A549 (cell line): ENCODE measurements around the gene DEAF1. TPM values are rescaled to one million over a fixed set of nuclear protein-coding genes. Genes with fewer than 3 reads are reported as not detected.

Experiments
- ATAC-seq, 2 experiments: fragments of 200-7000 bp in 1 of 2; fragments of >200 bp in 1 of 2; cut with Nextera tagmentation in 1 of 2; cut with Tn5 transposase in 1 of 2; 3 replicates each; pipeline versions ENCODE4 v1.8.0 to v1.9.1; 2018 to 2020; ENCODE audit warnings: mild to moderate bottlenecking in 1 of 2, moderate library complexity in 1 of 2
- CTCF ChIA-PET: fragments of 300-600 bp; sonication (Branson Sonifier 250); formaldehyde crosslinking; extraction: SDS; loops from one replicate; lab custom pipeline; 2021; ENCODE audit warnings: antibody characterized with exemption, inconsistent platforms; lab: Yijun Ruan, JAX
- POLR2A ChIA-PET: fragments of 350-600 bp; formaldehyde crosslinking; extraction: SDS; loops from one replicate; lab custom pipeline; 2021; ENCODE audit warnings: antibody characterized with exemption, inconsistent platforms; lab: Yijun Ruan, JAX
- DNase-seq, 2 experiments: peaks; one replicate each; pipeline versions ENCODE4 v3.0.0 to v3.0.0-alpha.2; 2011 to 2016; ENCODE audit warnings: low read depth in 1 of 2, low spot score in 1 of 2
- FAIRE-seq: peaks from 2 replicates; lab custom pipeline; 2011; peaks lifted over from hg19 to GRCh38; lab: Jason Lieb, UNC
- H3K27ac ChIP-seq, 2 experiments: fragments of >200 bp; sonication (Bioruptor Twin); formaldehyde crosslinking; 3 replicates each; pipeline ENCODE4 v1.5.1; 2016 to 2017
- H3K4me1 ChIP-seq: fragments of >200 bp; sonication (Bioruptor Twin); formaldehyde crosslinking; 3 replicates; pipeline ENCODE4 v1.6.1; 2016
- H3K4me2 ChIP-seq: fragments of >200 bp; sonication (Bioruptor Twin); formaldehyde crosslinking; 3 replicates; pipeline ENCODE4 v1.6.1; 2016
- H3K4me3 ChIP-seq: fragments of >200 bp; sonication (Bioruptor Twin); formaldehyde crosslinking; 3 replicates; pipeline ENCODE4 v1.5.1; 2016
- H3K9me3 ChIP-seq: fragments of >200 bp; sonication (Bioruptor Twin); formaldehyde crosslinking; 3 replicates; pipeline ENCODE4 v1.6.1; 2016
- CHD2 ChIP-seq: fragments of 150-350 bp; IDR thresholded peaks from 2 replicates; pipeline ENCODE4 v1.6.1; 2014; ENCODE audit warnings: low read length; ENCODE audit not compliant: partially characterized antibody
- CTCF ChIP-seq: fragments of >200 bp; sonication (Bioruptor Twin); formaldehyde crosslinking; IDR thresholded peaks from 3 replicates; pipeline ENCODE4 v1.5.1; 2016
- FOXS1 ChIP-seq: fragments of 250-450 bp; sonication (Bioruptor Pico); IDR thresholded peaks from 2 replicates; pipeline ENCODE4 v1.5.0; 2020; ENCODE audit warnings: mild to moderate bottlenecking, moderate library complexity
- HDAC2 ChIP-seq: fragments of 200-600 bp; sonication (generic); IDR thresholded peaks from 2 replicates; pipeline ENCODE4 v1.6.1; 2016
- HEYL ChIP-seq: fragments of 250-450 bp; sonication (Bioruptor Pico); IDR thresholded peaks from 2 replicates; pipeline ENCODE4 v1.8.0; 2021; ENCODE audit warnings: mild to moderate bottlenecking, moderate library complexity
- POLR2AphosphoS2 ChIP-seq: conservative IDR thresholded peaks from 2 replicates; pipeline ENCODE4 v1.6.1; 2012; ENCODE audit warnings: low read length, improper control_type of control experiment, inconsistent platforms
- RCOR1 ChIP-seq: fragments of 150-350 bp; IDR thresholded peaks from 2 replicates; pipeline ENCODE4 v1.6.1; 2014; ENCODE audit warnings: antibody characterized with exemption, low read length, low read depth
- RNF2 ChIP-seq: fragments of 200-600 bp; sonication (generic); IDR thresholded peaks from 2 replicates; pipeline ENCODE4 v1.6.1; 2016; ENCODE audit warnings: low read depth, mild to moderate bottlenecking, antibody characterized with exemption, moderate library complexity, borderline replicate concordance
- SMC3 ChIP-seq: fragments of >200 bp; sonication (Bioruptor Twin); formaldehyde crosslinking; IDR thresholded peaks from 3 replicates; pipeline ENCODE4 v1.6.1; 2018; ENCODE audit warnings: inconsistent platforms
- ZC3H11A ChIP-seq: fragments of 450-650 bp; IDR thresholded peaks from 2 replicates; pipeline ENCODE4 v1.6.1; 2014; ENCODE audit warnings: antibody characterized with exemption, mild to moderate bottlenecking
- ZFP36 ChIP-seq: fragments of 450-650 bp; IDR thresholded peaks from 2 replicates; pipeline ENCODE4 v1.6.1; 2014; ENCODE audit warnings: borderline replicate concordance; ENCODE audit not compliant: partially characterized antibody
- ZNF302 ChIP-seq: fragments of 250-450 bp; sonication (Bioruptor Pico); IDR thresholded peaks from 2 replicates; pipeline ENCODE4 v1.9.0; 2021; ENCODE audit warnings: inconsistent platforms, mild to moderate bottlenecking, moderate library complexity
- whole genome bisulfite sequencing: methylation state at CpG from one replicate; pipeline ENCODE4 v1.1.6; 2017; ENCODE audit errors: missing lambda C conversion rate; 5-methylcytosine and 5-hydroxymethylcytosine counted together
- polyA plus RNA-seq, 4 experiments: library from polyadenylated mRNA; depleted of rRNA in 3 of 4; stranded (reverse); fragments of >200 nt; fragmentation: RNase III in 1 of 4; extraction: RNeasy Plus Mini Kit Qiagen cat#74134 plus additional on column Dnase treatment in 1 of 4; gene quantifications; 2 replicates in 3 of 4; 3 replicates in 1 of 4; pipeline ENCODE4 v1.2.3, GENCODE V29; 2011 to 2017
- TF ChIP-seq, protein P1 (sequence below): fragments of 200-600 bp; sonication (generic); IDR thresholded peaks from 2 replicates; pipeline ENCODE4 v1.6.1; 2016; ENCODE audit warnings: antibody characterized with exemption, mild to moderate bottlenecking, moderate library complexity
- TF ChIP-seq, protein P2 (sequence below): IDR thresholded peaks from 2 replicates; pipeline ENCODE4 v1.6.1; 2012

Gene DEAF1
- polyA plus RNA-seq, 2 of the 4 experiments (the other 2 are of a cell fraction): 16.0 to 24.0 TPM

GRCh38 chr11:703506-703905 is 8.5 kb upstream of the DEAF1 start (continued):
- TF ChIP-seq, protein P1, sequence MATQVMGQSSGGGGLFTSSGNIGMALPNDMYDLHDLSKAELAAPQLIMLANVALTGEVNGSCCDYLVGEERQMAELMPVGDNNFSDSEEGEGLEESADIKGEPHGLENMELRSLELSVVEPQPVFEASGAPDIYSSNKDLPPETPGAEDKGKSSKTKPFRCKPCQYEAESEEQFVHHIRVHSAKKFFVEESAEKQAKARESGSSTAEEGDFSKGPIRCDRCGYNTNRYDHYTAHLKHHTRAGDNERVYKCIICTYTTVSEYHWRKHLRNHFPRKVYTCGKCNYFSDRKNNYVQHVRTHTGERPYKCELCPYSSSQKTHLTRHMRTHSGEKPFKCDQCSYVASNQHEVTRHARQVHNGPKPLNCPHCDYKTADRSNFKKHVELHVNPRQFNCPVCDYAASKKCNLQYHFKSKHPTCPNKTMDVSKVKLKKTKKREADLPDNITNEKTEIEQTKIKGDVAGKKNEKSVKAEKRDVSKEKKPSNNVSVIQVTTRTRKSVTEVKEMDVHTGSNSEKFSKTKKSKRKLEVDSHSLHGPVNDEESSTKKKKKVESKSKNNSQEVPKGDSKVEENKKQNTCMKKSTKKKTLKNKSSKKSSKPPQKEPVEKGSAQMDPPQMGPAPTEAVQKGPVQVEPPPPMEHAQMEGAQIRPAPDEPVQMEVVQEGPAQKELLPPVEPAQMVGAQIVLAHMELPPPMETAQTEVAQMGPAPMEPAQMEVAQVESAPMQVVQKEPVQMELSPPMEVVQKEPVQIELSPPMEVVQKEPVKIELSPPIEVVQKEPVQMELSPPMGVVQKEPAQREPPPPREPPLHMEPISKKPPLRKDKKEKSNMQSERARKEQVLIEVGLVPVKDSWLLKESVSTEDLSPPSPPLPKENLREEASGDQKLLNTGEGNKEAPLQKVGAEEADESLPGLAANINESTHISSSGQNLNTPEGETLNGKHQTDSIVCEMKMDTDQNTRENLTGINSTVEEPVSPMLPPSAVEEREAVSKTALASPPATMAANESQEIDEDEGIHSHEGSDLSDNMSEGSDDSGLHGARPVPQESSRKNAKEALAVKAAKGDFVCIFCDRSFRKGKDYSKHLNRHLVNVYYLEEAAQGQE: no peak
- TF ChIP-seq SMC3: no peak
- TF ChIP-seq RCOR1: no peak
- TF ChIP-seq CTCF: no peak
- TF ChIP-seq, protein P2, sequence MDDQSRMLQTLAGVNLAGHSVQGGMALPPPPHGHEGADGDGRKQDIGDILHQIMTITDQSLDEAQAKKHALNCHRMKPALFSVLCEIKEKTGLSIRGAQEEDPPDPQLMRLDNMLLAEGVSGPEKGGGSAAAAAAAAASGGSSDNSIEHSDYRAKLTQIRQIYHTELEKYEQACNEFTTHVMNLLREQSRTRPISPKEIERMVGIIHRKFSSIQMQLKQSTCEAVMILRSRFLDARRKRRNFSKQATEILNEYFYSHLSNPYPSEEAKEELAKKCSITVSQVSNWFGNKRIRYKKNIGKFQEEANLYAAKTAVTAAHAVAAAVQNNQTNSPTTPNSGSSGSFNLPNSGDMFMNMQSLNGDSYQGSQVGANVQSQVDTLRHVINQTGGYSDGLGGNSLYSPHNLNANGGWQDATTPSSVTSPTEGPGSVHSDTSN: no peak
- no peak for TF ChIP-seq HDAC2
- no peak for TF ChIP-seq POLR2AphosphoS2
- TF ChIP-seq ZNF302 (CRISPR knock-in tag): no peak
- TF ChIP-seq HEYL (CRISPR knock-in tag): no peak

- ChIA-PET CTCF (interaction anchor here (1.2 to 26.0 kb wide), 4 partner anchors 10 to 148 kb away, joined by 3 to 599 read pairs (median 6); partner anchors contain the start of gene GATD1), POLR2A (no interaction called here)
- H3K9me3 ChIP-seq: no peaks in the 10 kb centered on the region
- FAIRE-seq (no peak), DNase-seq (no peak), ATAC-seq (no peak)
- H3K27ac ChIP-seq: peak overlapping the region in 1 of 2 experiments; percentile 99; a peak in 3 of 6 replicates
- 80% methylated on average over 22 of the region's 26 CpGs for WGBS
- TF ChIP-seq ZFP36: no peak
- no peak for TF ChIP-seq CHD2
- no peak for TF ChIP-seq FOXS1 (CRISPR knock-in tag)
- TF ChIP-seq ZC3H11A: no peak
- TF ChIP-seq RNF2: no peak
- peaks cover 45% of the 10 kb centered on the region for H3K4me1 ChIP-seq
- no peak overlapping the region for H3K4me3 ChIP-seq
- H3K4me2 ChIP-seq: no peak overlapping the region
These were observed 7.7 kb upstream of the DEAF1 start for GRCh38 chr11:702462-703461.
